PC-3 (cell line): ENCODE data around the gene PCNX2. TPM values are rescaled to one million over a fixed set of nuclear protein-coding genes. Genes with fewer than 3 reads are reported as not detected.

Source experiments
- ATAC-seq: fragments of 200-7000 bp; cut with Tn5 transposase; 2 replicates; pipeline ENCODE4 v1.9.1; 2020; ENCODE audit warnings: mild to moderate bottlenecking, moderate library complexity
- BruUV-seq: library from RNA; stranded (reverse); fragments of 400-500 nt; replicated peaks from 2 replicates; lab custom pipeline; 2021; lab: Mats Ljungman, UMichigan
- CTCF ChIA-PET: fragments of 300-600 bp; sonication (Branson Sonifier 250); formaldehyde crosslinking; loops from one replicate; lab custom pipeline; 2022; ENCODE audit warnings: antibody characterized with exemption; lab: Charles Lee
- POLR2A ChIA-PET: fragments of 300-600 bp; sonication (Branson Sonifier 250); formaldehyde crosslinking; loops from one replicate; lab custom pipeline; 2022; ENCODE audit warnings: antibody characterized with exemption; ENCODE audit not compliant: unreplicated experiment; lab: Charles Lee
- DNase-seq: peaks from one replicate; pipeline ENCODE4 v3.0.0-alpha.2; 2015
- H2AFZ ChIP-seq: fragments of 300-600 bp; sonication (generic); 2 replicates; pipeline ENCODE4 v1.6.0; 2016; ENCODE audit warnings: antibody characterized with exemption, low read length
- H3F3A ChIP-seq: fragments of 300-600 bp; sonication (generic); one replicate; pipeline ENCODE4 v1.6.0; 2017; ENCODE audit warnings: antibody characterized with exemption, low read length, control low read depth, mild to moderate bottlenecking; ENCODE audit not compliant: unreplicated experiment
- H3K27ac ChIP-seq: fragments of 300-600 bp; sonication (generic); 2 replicates; pipeline ENCODE4 v1.5.1; 2016; ENCODE audit warnings: mild to moderate bottlenecking, low read length
- H3K27me3 ChIP-seq: fragments of 300-600 bp; sonication (generic); 2 replicates; pipeline ENCODE4 v1.6.1; 2016; ENCODE audit warnings: low read length, mixed read lengths
- H3K36me3 ChIP-seq: fragments of 300-600 bp; sonication (generic); 2 replicates; pipeline ENCODE4 v1.6.1; 2016; ENCODE audit warnings: low read depth, mixed run types, low read length, mixed read lengths
- H3K4me1 ChIP-seq: fragments of 300-600 bp; sonication (generic); 2 replicates; pipeline ENCODE4 v1.5.1; 2016; ENCODE audit warnings: low read length; ENCODE audit not compliant: insufficient read depth
- H3K4me2 ChIP-seq: fragments of 300-600 bp; sonication (generic); 2 replicates; pipeline ENCODE4 v1.6.0; 2016; ENCODE audit warnings: low read length
- H3K4me3 ChIP-seq: fragments of 300-600 bp; sonication (generic); 2 replicates; pipeline ENCODE4 v1.5.1; 2016; ENCODE audit warnings: mild to moderate bottlenecking, low read length, mixed read lengths
- H3K79me2 ChIP-seq: fragments of 300-600 bp; sonication (generic); 2 replicates; pipeline ENCODE4 v1.6.1; 2017; ENCODE audit warnings: low read length, mixed read lengths
- H3K9ac ChIP-seq: fragments of 300-600 bp; sonication (generic); 2 replicates; pipeline ENCODE4 v1.6.0; 2016; ENCODE audit warnings: mild to moderate bottlenecking, low read length
- H3K9me2 ChIP-seq: fragments of 300-600 bp; sonication (generic); replicated peaks from 2 replicates; pipeline ENCODE4 v1.6.1; 2016; ENCODE audit warnings: mixed run types, low read length, mixed read lengths
- H3K9me3 ChIP-seq: fragments of 300-600 bp; sonication (generic); 2 replicates; pipeline ENCODE4 v1.6.1; 2016; ENCODE audit warnings: low read length, mixed read lengths
- H4K20me1 ChIP-seq: fragments of 300-600 bp; sonication (generic); 2 replicates; pipeline ENCODE4 v1.6.1; 2016; ENCODE audit warnings: low read length, mixed read lengths
- CTCF ChIP-seq: fragments of 300-600 bp; sonication (generic); conservative IDR thresholded peaks from 2 replicates; pipeline ENCODE4 v1.5.1; 2017; ENCODE audit warnings: antibody characterized with exemption, low read depth, mild to moderate bottlenecking, low read length
- EZH2 ChIP-seq: fragments of 300-600 bp; sonication (generic); IDR thresholded peaks from one replicate; pipeline ENCODE4 v1.6.1; 2017; ENCODE audit warnings: antibody characterized with exemption, mild to moderate bottlenecking, low read length; ENCODE audit not compliant: unreplicated experiment
- EZH2phosphoT487 ChIP-seq: fragments of 300-600 bp; sonication (generic); IDR thresholded peaks from 2 replicates; pipeline ENCODE4 v1.6.1; 2018; ENCODE audit warnings: mild to moderate bottlenecking, antibody characterized with exemption, low read length, borderline replicate concordance
- intact Hi-C: fragments of 100-400 bp; cut with micrococcal nuclease; formaldehyde crosslinking; loops from 2 replicates; pipeline ENCODE4 v1.9.0; 2023
- total RNA-seq: library from RNA; depleted of rRNA; stranded (reverse); fragments of >200 nt; gene quantifications from 2 replicates; pipeline ENCODE4 v1.2.3, GENCODE V29; 2014

The PCNX2 gene
- total RNA-seq, 1 experiment from 2014 or later = 17.3 TPM

GRCh38 chr1:233080286-233080685 lies 215.2 kb downstream of the PCNX2 start:
- no peak overlapping the region for H3K27ac ChIP-seq
- no peaks in the 10 kb centered on the region for H3K9me2 ChIP-seq
- no peaks in the 10 kb centered on the region for H3K36me3 ChIP-seq
- peaks cover 9% of the 10 kb centered on the region for H3F3A ChIP-seq
- no peaks in the 10 kb centered on the region for H3K79me2 ChIP-seq
- no peaks in the 10 kb centered on the region for H3K9me3 ChIP-seq
- DNase-seq (no peak), ATAC-seq (no peak)
- BruUV-seq = no TSS peak
- H3K4me1 ChIP-seq = peaks cover 56% of the 10 kb centered on the region
- H3K4me3 ChIP-seq = no peak overlapping the region
- H4K20me1 ChIP-seq = no peaks in the 10 kb centered on the region
- ChIA-PET CTCF (no interaction called here), POLR2A (no interaction called here)
- no peak overlapping the region for H2AFZ ChIP-seq
- no peaks in the 10 kb centered on the region for H3K27me3 ChIP-seq
- H3K4me2 ChIP-seq = no peak overlapping the region
- no peak for TF ChIP-seq EZH2phosphoT487
- no peak for TF ChIP-seq CTCF
- no peak for TF ChIP-seq EZH2
- no peak overlapping the region for H3K9ac ChIP-seq
- intact Hi-C loops = no loop called here

GRCh38 chr1:233079574-233079973 lies 216.0 kb downstream of the PCNX2 start:
- peaks cover 54% of the 10 kb centered on the region for H3K4me1 ChIP-seq
- no TSS peak for BruUV-seq
- no peaks in the 10 kb centered on the region for H4K20me1 ChIP-seq
- peaks cover 13% of the 10 kb centered on the region for H3F3A ChIP-seq
- TF ChIP-seq EZH2phosphoT487 (no peak), CTCF (no peak), EZH2 (no peak)
- H3K9me3 ChIP-seq = no peaks in the 10 kb centered on the region
- H2AFZ ChIP-seq = no peak overlapping the region
- H3K36me3 ChIP-seq = no peaks in the 10 kb centered on the region
- CTCF ChIA-PET = no interaction called here
- H3K4me2 ChIP-seq = no peak overlapping the region
- no peaks in the 10 kb centered on the region for H3K27me3 ChIP-seq
- ATAC-seq = no peak
- no peak overlapping the region for H3K4me3 ChIP-seq
- no peak for DNase-seq
- H3K27ac ChIP-seq = no peak overlapping the region
- POLR2A ChIA-PET = no interaction called here
- no peak overlapping the region for H3K9ac ChIP-seq
- intact Hi-C loops = loop anchor here (5.0 to 10.0 kb wide), 2 partner anchors 78 to 445 kb away; partner anchors contain the start of gene SIPA1L2
- H3K9me2 ChIP-seq = no peaks in the 10 kb centered on the region
- H3K79me2 ChIP-seq = no peaks in the 10 kb centered on the region

GRCh38 chr1:233078396-233078795 lies 217.1 kb downstream of the PCNX2 start:
- Histone ChIP-seq H2AFZ (no peak overlapping the region), H3K9ac (no peak overlapping the region), H3K27ac (no peak overlapping the region), H3K4me1 (peaks cover 46% of the 10 kb centered on the region), H3K27me3 (no peaks in the 10 kb centered on the region), H3K9me2 (no peaks in the 10 kb centered on the region), H3F3A (peaks cover 15% of the 10 kb centered on the region), H3K36me3 (no peaks in the 10 kb centered on the region), H3K4me2 (no peak overlapping the region), H4K20me1 (no peaks in the 10 kb centered on the region), H3K4me3 (no peak overlapping the region), H3K79me2 (no peaks in the 10 kb centered on the region), H3K9me3 (no peaks in the 10 kb centered on the region)
- intact Hi-C loops = loop anchor here (5.0 to 10.0 kb wide), 2 partner anchors 79 to 444 kb away; partner anchors contain the start of gene SIPA1L2
- no peak for ATAC-seq
- TF ChIP-seq CTCF (no peak), EZH2phosphoT487 (no peak), EZH2 (no peak)
- ChIA-PET POLR2A (no interaction called here), CTCF (no interaction called here)
- no TSS peak for BruUV-seq
- no peak for DNase-seq
